Measurements from ENCODE around the gene EIF4E.
"Not testable (repeated sequence)": the region's sequence is repeated elsewhere in the genome, so short reads cannot be mapped to it uniquely, and the experiment has no call there.

DNA sequence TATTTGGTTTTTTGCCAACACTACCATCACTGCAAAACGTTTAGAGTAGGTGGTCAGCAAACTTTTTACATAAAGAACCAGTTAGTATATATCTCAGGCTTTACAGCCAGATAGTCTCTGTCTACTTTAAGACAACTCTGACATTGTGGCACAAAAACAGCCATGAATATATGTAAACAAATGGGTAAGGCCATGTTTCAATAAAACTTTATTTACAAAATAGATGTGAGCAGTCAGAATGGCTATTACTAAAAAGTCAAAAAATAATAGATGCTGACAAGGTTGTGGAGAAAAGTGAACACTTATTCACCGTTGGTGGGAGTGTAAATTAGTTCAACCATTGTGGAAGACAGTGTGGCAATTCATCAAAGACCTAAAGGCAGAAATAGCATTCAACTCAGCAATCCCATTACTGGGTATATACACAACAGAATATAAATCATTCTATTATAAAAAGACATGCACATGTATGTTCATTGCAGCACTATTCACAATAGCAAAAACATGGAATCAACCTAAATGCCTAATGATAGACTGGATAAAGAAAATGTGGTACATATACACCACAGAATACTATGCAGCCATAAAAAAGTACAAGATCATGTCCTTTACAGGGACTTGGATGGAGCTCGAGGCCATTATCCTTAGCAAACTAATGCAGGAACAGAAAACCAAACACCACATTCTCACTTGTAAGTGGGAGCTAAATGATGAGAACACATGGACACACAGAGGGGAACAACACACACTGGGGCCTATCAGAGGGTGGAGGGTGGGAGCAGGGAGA is 56.6 kb downstream of the EIF4E start:
- TF ChIP-seq, protein P1, sequence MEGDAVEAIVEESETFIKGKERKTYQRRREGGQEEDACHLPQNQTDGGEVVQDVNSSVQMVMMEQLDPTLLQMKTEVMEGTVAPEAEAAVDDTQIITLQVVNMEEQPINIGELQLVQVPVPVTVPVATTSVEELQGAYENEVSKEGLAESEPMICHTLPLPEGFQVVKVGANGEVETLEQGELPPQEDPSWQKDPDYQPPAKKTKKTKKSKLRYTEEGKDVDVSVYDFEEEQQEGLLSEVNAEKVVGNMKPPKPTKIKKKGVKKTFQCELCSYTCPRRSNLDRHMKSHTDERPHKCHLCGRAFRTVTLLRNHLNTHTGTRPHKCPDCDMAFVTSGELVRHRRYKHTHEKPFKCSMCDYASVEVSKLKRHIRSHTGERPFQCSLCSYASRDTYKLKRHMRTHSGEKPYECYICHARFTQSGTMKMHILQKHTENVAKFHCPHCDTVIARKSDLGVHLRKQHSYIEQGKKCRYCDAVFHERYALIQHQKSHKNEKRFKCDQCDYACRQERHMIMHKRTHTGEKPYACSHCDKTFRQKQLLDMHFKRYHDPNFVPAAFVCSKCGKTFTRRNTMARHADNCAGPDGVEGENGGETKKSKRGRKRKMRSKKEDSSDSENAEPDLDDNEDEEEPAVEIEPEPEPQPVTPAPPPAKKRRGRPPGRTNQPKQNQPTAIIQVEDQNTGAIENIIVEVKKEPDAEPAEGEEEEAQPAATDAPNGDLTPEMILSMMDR (IDR thresholded peaks at IDR 0.05; ENCODE audit: poor library complexity) = not testable (repeated sequence)
- TF ChIP-seq EZH2 (IDR thresholded peaks at IDR 0.05; ENCODE audit: borderline replicate concordance) = not testable (repeated sequence)

Measured in hepatocyte (in vitro differentiated cells).